Tibial nerve (tissue), 4 donors: Measurements from ENCODE around the gene LRRC10.

Experiments
- CTCF ChIP-seq, 5 experiments: fragments of 200-600 bp in 3 of 5; fragments of 450-650 bp in 2 of 5; sonication (generic) in 3 of 5; IDR thresholded peaks; one replicate each; pipeline ENCODE4 v1.5.1; 2016 to 2019; ENCODE audit warnings: antibody characterized with exemption in 5 of 5, mild to moderate bottlenecking in 3 of 5, moderate library complexity in 2 of 5
- EP300 ChIP-seq, 2 donors: sonication (generic); formaldehyde crosslinking; IDR thresholded peaks; one replicate each; pipeline ENCODE4 v1.6.1; 2017; ENCODE audit warnings: antibody characterized with exemption in 2 of 2, mild to moderate bottlenecking in 1 of 2
- POLR2A ChIP-seq, 2 donors: fragments of 450-650 bp; IDR thresholded peaks; one replicate each; pipeline ENCODE4 v1.6.1; 2017; ENCODE audit warnings: antibody characterized with exemption in 2 of 2, mild to moderate bottlenecking in 2 of 2, moderate library complexity in 2 of 2

- no peak for TF ChIP-seq CTCF (IDR thresholded peaks at IDR 0.05)
- TF ChIP-seq EP300 (IDR thresholded peaks at IDR 0.05) = no peak
- TF ChIP-seq POLR2A (IDR thresholded peaks at IDR 0.05) = no peak
These were observed 9.9 kb downstream of the LRRC10 start for GRCh38 chr12:69600804-69601203.
